AG09309 (cell line): Measurements from ENCODE around the gene PPP2R5E.

Experiments used
- DNase-seq: peaks from one replicate; pipeline ENCODE4 v3.0.0-alpha.2; 2010; ENCODE audit warnings: low read depth
- H3K4me3 ChIP-seq: 2 replicates; pipeline ENCODE4 v1.5.1; 2011; ENCODE audit warnings: mild to moderate bottlenecking, low read depth, low read length, moderate library complexity; ENCODE audit not compliant: control insufficient read depth
- TF ChIP-seq, protein P1 (sequence below): IDR thresholded peaks from 2 replicates; pipeline ENCODE4 v1.5.1; 2011; ENCODE audit warnings: mild to moderate bottlenecking, low read depth, low read length, inconsistent platforms; ENCODE audit not compliant: insufficient read depth, control insufficient read depth; ENCODE audit errors: missing control alignments

Gene PPP2R5E

GRCh38 chr14:63468294-63468693 lies 74.9 kb downstream of the PPP2R5E start:
- no peak for DNase-seq
- H3K4me3 ChIP-seq: no peak overlapping the region
- TF ChIP-seq, protein P1, sequence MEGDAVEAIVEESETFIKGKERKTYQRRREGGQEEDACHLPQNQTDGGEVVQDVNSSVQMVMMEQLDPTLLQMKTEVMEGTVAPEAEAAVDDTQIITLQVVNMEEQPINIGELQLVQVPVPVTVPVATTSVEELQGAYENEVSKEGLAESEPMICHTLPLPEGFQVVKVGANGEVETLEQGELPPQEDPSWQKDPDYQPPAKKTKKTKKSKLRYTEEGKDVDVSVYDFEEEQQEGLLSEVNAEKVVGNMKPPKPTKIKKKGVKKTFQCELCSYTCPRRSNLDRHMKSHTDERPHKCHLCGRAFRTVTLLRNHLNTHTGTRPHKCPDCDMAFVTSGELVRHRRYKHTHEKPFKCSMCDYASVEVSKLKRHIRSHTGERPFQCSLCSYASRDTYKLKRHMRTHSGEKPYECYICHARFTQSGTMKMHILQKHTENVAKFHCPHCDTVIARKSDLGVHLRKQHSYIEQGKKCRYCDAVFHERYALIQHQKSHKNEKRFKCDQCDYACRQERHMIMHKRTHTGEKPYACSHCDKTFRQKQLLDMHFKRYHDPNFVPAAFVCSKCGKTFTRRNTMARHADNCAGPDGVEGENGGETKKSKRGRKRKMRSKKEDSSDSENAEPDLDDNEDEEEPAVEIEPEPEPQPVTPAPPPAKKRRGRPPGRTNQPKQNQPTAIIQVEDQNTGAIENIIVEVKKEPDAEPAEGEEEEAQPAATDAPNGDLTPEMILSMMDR: no peak

DNA sequence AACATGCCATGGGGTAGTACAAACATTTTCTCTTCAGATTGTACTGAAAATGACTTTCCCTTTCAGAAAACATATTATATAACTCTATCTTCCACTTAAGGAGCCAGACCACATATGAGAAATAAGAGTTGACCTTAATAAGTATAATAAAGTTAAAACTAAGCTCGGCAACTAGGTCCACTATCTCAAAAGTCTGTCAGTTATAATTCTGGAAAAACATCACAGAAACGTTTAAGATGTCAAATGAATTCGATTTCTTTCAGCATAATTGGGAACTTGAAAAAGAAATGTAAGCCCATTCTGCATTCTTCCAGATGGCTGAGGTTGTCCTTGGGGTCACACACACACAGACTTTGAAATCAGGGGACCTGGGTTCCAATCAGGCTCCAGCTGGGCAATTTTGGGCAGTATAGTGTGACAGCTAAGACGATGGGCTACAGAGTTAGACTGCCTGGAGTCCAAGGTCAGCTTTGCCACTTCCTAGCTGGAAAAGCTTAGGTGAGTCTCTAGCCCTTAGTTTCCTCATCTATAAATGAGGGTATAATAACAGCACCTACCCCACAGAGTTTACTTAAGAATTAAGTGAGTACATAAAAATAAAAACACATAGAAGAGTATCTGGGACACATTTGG lies 75.6 kb downstream of the PPP2R5E start:
- H3K4me3 ChIP-seq: no peak overlapping the region
- no peak for DNase-seq
- TF ChIP-seq, protein P1: no peak

DNA sequence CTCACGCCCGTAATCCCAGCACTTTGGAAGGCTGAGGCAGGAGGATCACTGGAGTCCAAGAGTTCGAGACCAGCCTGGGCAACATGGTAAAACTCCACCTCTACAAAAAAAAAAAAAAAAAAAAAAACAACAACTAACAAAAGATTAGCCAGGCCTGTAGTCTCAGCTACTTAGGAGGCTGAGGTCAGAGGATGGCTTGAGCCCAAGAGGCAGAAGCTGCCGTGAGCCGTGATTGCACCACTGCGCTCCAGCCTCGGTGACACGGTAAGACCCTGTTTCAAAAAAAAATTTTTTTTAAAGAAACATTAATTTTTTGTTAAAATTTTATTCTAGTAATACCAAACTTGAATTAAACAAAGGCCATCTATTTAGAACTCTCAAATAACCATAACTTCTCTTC lies 77.8 kb downstream of the PPP2R5E start:
- DNase-seq: no peak
- H3K4me3 ChIP-seq: no peak overlapping the region
- TF ChIP-seq, protein P1: no peak

- no peak for DNase-seq
- H3K4me3 ChIP-seq: no peak overlapping the region
- TF ChIP-seq, protein P1: no peak
These were observed 82.4 kb downstream of the PPP2R5E start for GRCh38 chr14:63460680-63461369.

GRCh38 chr14:63459738-63460137 lies 83.4 kb downstream of the PPP2R5E start:
- TF ChIP-seq, protein P1: no peak
- DNase-seq: no peak
- H3K4me3 ChIP-seq: no peak overlapping the region

DNA sequence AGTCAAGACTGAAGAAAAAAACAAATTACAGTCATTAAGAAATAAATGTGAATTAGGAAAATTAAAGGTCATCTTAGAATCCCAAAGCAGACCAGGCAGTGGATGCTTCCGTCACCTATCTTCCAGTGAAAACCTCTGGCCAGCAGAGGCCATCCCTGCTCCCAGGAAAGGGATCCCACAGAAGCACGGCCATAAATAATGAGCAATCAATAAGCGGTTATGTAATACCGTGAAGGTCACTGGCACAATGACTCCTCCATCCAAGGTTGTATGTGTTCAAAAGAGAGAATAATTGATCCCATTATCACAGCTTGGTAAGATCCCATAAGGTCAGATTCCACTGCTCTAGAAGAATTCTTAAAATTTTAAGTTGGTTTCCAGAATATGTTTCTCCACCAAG lies 85.7 kb downstream of the PPP2R5E start:
- no peak for DNase-seq
- H3K4me3 ChIP-seq: no peak overlapping the region
- TF ChIP-seq, protein P1: no peak
